Mesenchymal stem cell (in vitro differentiated cells and primary cell): Measurements from ENCODE around the gene RDH14.
A peak's percentile ranks its signal among the peaks of the same experiment; 100 is the strongest.

Experiments used
- DNase-seq: peaks from one replicate; pipeline ENCODE4 v3.0.0-alpha.2; 2013
- H2AFZ ChIP-seq: one replicate; pipeline ENCODE4 v1.6.1; 2013; ENCODE audit warnings: low read depth, mild to moderate bottlenecking, control low read depth, inconsistent platforms, low read length, moderate library complexity
- H2AK5ac ChIP-seq: 2 replicates; pipeline ENCODE4 v1.6.1; 2013; ENCODE audit warnings: low read length, moderate library complexity, mild to moderate bottlenecking, inconsistent platforms; ENCODE audit not compliant: severe bottlenecking
- H2BK120ac ChIP-seq: one replicate; pipeline ENCODE4 v1.6.1; 2013; ENCODE audit warnings: low read depth, mild to moderate bottlenecking, inconsistent platforms, low read length, moderate library complexity
- H2BK12ac ChIP-seq, 2 experiments: one replicate each; pipeline ENCODE4 v1.6.1; 2013; ENCODE audit warnings: inconsistent platforms in 2 of 2, low read length in 2 of 2, mild to moderate bottlenecking in 2 of 2, moderate library complexity in 2 of 2, control low read depth in 1 of 2
- H2BK15ac ChIP-seq: one replicate; pipeline ENCODE4 v1.6.1; 2013; ENCODE audit warnings: mild to moderate bottlenecking, low read depth, inconsistent platforms; ENCODE audit not compliant: poor library complexity, severe bottlenecking
- H2BK5ac ChIP-seq: 2 replicates; pipeline ENCODE4 v1.6.1; 2013; ENCODE audit warnings: low read depth, mild to moderate bottlenecking, low read length, control low read depth, inconsistent platforms; ENCODE audit not compliant: poor library complexity, severe bottlenecking
- H3K14ac ChIP-seq, 2 experiments: one replicate each; pipeline ENCODE4 v1.6.1; 2013; ENCODE audit warnings: inconsistent platforms in 2 of 2, low read length in 2 of 2, control low read depth in 1 of 2, mild to moderate bottlenecking in 1 of 2, moderate library complexity in 1 of 2
- H3K18ac ChIP-seq, 2 experiments: one replicate each; pipeline ENCODE4 v1.6.1; 2013; ENCODE audit warnings: inconsistent platforms in 2 of 2, low read length in 2 of 2, control low read depth in 1 of 2, low read depth in 1 of 2, mild to moderate bottlenecking in 1 of 2
- H3K23ac ChIP-seq, 2 experiments: one replicate each; pipeline ENCODE4 v1.6.1; 2013; ENCODE audit warnings: inconsistent platforms in 2 of 2, low read length in 2 of 2, mild to moderate bottlenecking in 2 of 2, moderate library complexity in 2 of 2, control low read depth in 1 of 2
- H3K27ac ChIP-seq: 2 replicates; pipeline ENCODE4 v1.5.1; 2013; ENCODE audit warnings: mild to moderate bottlenecking, moderate library complexity, low read length, control low read depth, inconsistent platforms; ENCODE audit not compliant: poor library complexity, severe bottlenecking
- H3K27me3 ChIP-seq, 2 experiments: 2 replicates each; pipeline versions ENCODE4 v1.6.1 to v1.7.0; 2013; ENCODE audit warnings: low read length in 2 of 2, mild to moderate bottlenecking in 2 of 2, moderate library complexity in 2 of 2, control low read depth in 1 of 2, inconsistent platforms in 1 of 2; ENCODE audit not compliant: control insufficient read depth in 1 of 2, insufficient read depth in 1 of 2
- H3K36me3 ChIP-seq, 2 experiments: 2 replicates each; pipeline versions ENCODE4 v1.6.1 to v1.7.0; 2013; ENCODE audit warnings: low read length in 2 of 2, control low read depth in 1 of 2, inconsistent platforms in 1 of 2, low read depth in 1 of 2, mild to moderate bottlenecking in 1 of 2; ENCODE audit not compliant: insufficient read depth in 2 of 2, control insufficient read depth in 1 of 2
- H3K4ac ChIP-seq, 2 experiments: one replicate each; pipeline ENCODE4 v1.6.1; 2013; ENCODE audit warnings: inconsistent platforms in 2 of 2, low read length in 2 of 2, mild to moderate bottlenecking in 2 of 2, moderate library complexity in 2 of 2, control low read depth in 1 of 2, low read depth in 1 of 2
- H3K4me1 ChIP-seq: 2 replicates; pipeline ENCODE4 v1.6.1; 2013; ENCODE audit warnings: low read depth, low read length, control low read depth; ENCODE audit not compliant: control insufficient read depth, insufficient read depth
- H3K4me2 ChIP-seq: 2 replicates; pipeline ENCODE4 v1.6.1; 2013; ENCODE audit warnings: low read length, mild to moderate bottlenecking, inconsistent platforms; ENCODE audit not compliant: poor library complexity, severe bottlenecking
- H3K4me3 ChIP-seq, 2 experiments: 2 replicates each; pipeline versions ENCODE4 v1.5.1 to v1.7.0; 2013; ENCODE audit warnings: low read length in 2 of 2, mild to moderate bottlenecking in 2 of 2, control low read depth in 1 of 2, low read depth in 1 of 2; ENCODE audit not compliant: insufficient read depth in 1 of 2
- H3K79me1 ChIP-seq: replicated peaks from 2 replicates; pipeline ENCODE4 v1.6.1; 2013; ENCODE audit warnings: mild to moderate bottlenecking, control low read depth, low read length, inconsistent platforms; ENCODE audit not compliant: poor library complexity, severe bottlenecking
- H3K9ac ChIP-seq: 2 replicates; pipeline ENCODE4 v1.7.0; 2013; ENCODE audit warnings: mild to moderate bottlenecking, low read length, moderate library complexity
- H3K9me3 ChIP-seq: 2 replicates; pipeline ENCODE4 v1.7.0; 2013; ENCODE audit warnings: mild to moderate bottlenecking, low read length; ENCODE audit not compliant: control insufficient read depth
- H4K8ac ChIP-seq: one replicate; pipeline ENCODE4 v1.6.1; 2013; ENCODE audit warnings: inconsistent platforms, mild to moderate bottlenecking, low read length, moderate library complexity
- H4K91ac ChIP-seq: one replicate; pipeline ENCODE4 v1.6.1; 2013; ENCODE audit warnings: mild to moderate bottlenecking, low read length, inconsistent platforms
- WGBS: methylation state at CpG from one replicate; pipeline ENCODE4 v1.1.7; 2013; ENCODE audit warnings: mixed read lengths; 5-methylcytosine and 5-hydroxymethylcytosine counted together

The RDH14 gene

GRCh38 chr2:18522484-18523146, 37.8 kb downstream of the RDH14 start:
- no peak for DNase-seq
- H2AK5ac ChIP-seq, result no peak overlapping the region
- H3K4ac ChIP-seq, result no peak overlapping the region
- WGBS, result 98% methylated on average over 2 of the region's 2 CpGs
- no peak overlapping the region for H3K14ac ChIP-seq
- no peak overlapping the region for H3K4me3 ChIP-seq
- H3K23ac ChIP-seq, result no peak overlapping the region
- H3K36me3 ChIP-seq, result no peaks in the 10 kb centered on the region
- no peak overlapping the region for H2BK5ac ChIP-seq
- peaks cover 2% of the 10 kb centered on the region for H3K4me1 ChIP-seq
- H2AFZ ChIP-seq, result no peak overlapping the region
- no peak overlapping the region for H2BK12ac ChIP-seq
- no peaks in the 10 kb centered on the region for H3K27me3 ChIP-seq
- H3K18ac ChIP-seq, result no peak overlapping the region
- no peaks in the 10 kb centered on the region for H3K9me3 ChIP-seq
- H3K79me1 ChIP-seq, result no peaks in the 10 kb centered on the region
- no peak overlapping the region for H4K91ac ChIP-seq
- no peak overlapping the region for H2BK120ac ChIP-seq
- no peak overlapping the region for H3K9ac ChIP-seq
- no peak overlapping the region for H4K8ac ChIP-seq
- H3K4me2 ChIP-seq, result no peak overlapping the region
- no peak overlapping the region for H3K27ac ChIP-seq
- H2BK15ac ChIP-seq, result no peak overlapping the region

GRCh38 chr2:18520451-18521425, 39.7 kb downstream of the RDH14 start:
- Histone ChIP-seq H2BK15ac (no peak overlapping the region), H3K27me3 (no peaks in the 10 kb centered on the region), H3K18ac (no peak overlapping the region), H3K4me3 (no peak overlapping the region), H3K79me1 (no peaks in the 10 kb centered on the region), H3K9me3 (no peaks in the 10 kb centered on the region), H2AFZ (no peak overlapping the region), H4K91ac (no peak overlapping the region), H2BK5ac (no peak overlapping the region), H3K4me1 (peaks cover 4% of the 10 kb centered on the region), H2BK12ac (peak overlapping the region; percentile 6 to 45), H3K4ac (no peak overlapping the region), H3K23ac (no peak overlapping the region), H3K36me3 (no peaks in the 10 kb centered on the region), H3K9ac (peak overlapping the region; percentile 28), H4K8ac (no peak overlapping the region), H3K14ac (no peak overlapping the region), H2BK120ac (no peak overlapping the region), H3K4me2 (no peak overlapping the region), H2AK5ac (no peak overlapping the region), H3K27ac (no peak overlapping the region)
- 65% methylated on average over 11 of the region's 16 CpGs for WGBS
- peak; percentile 76 for DNase-seq

- H3K27me3 ChIP-seq, result no peaks in the 10 kb centered on the region
- peak overlapping the region; percentile 58 for H4K91ac ChIP-seq
- H2BK12ac ChIP-seq, result peak overlapping the region in 1 of 2 experiments; percentile 32
- H3K9ac ChIP-seq, result peak overlapping the region; percentile 28
- H3K4ac ChIP-seq, result no peak overlapping the region
- H3K36me3 ChIP-seq, result no peaks in the 10 kb centered on the region
- H3K23ac ChIP-seq, result no peak overlapping the region
- H3K4me2 ChIP-seq, result no peak overlapping the region
- no peaks in the 10 kb centered on the region for H3K79me1 ChIP-seq
- no peak overlapping the region for H2AFZ ChIP-seq
- no peak overlapping the region for H4K8ac ChIP-seq
- DNase-seq, result no peak
- no peak overlapping the region for H2BK15ac ChIP-seq
- 85% methylated on average over 7 of the region's 7 CpGs for WGBS
- H3K18ac ChIP-seq, result peak overlapping the region in 1 of 2 experiments; percentile 45
- H3K4me3 ChIP-seq, result no peak overlapping the region
- H3K14ac ChIP-seq, result no peak overlapping the region
- no peaks in the 10 kb centered on the region for H3K9me3 ChIP-seq
- peak overlapping the region; percentile 40 for H2BK120ac ChIP-seq
- peaks cover 6% of the 10 kb centered on the region for H3K4me1 ChIP-seq
- H2BK5ac ChIP-seq, result no peak overlapping the region
- H2AK5ac ChIP-seq, result peak overlapping the region; percentile 46
- no peak overlapping the region for H3K27ac ChIP-seq
Observed at GRCh38 chr2:18519914-18520450, 40.5 kb downstream of the RDH14 start.
